Esophagus squamous epithelium (tissue), 5 donors: ENCODE data around the gene FGD2. TPM values are rescaled to one million over a fixed set of nuclear protein-coding genes. Genes with fewer than 3 reads are reported as not detected.

Experiments
- DNase-seq: peaks from one replicate; lab custom pipeline; 2025; lab: John Stamatoyannopoulos, UW
- H3K27ac ChIP-seq, 4 donors: fragments of 200-600 bp; sonication (generic); one replicate each; pipeline ENCODE4 v1.5.1; 2016 to 2019; ENCODE audit warnings: mild to moderate bottlenecking in 1 of 4
- H3K27me3 ChIP-seq, 4 donors: fragments of 200-600 bp; sonication (generic); 1 replicate in 3 of 4; 2 replicates in 1 of 4; pipeline versions ENCODE4 v1.5.1 to v1.6.0; 2017 to 2021; ENCODE audit warnings: antibody characterized with exemption in 1 of 4
- H3K36me3 ChIP-seq, 3 donors: fragments of 200-600 bp; sonication (generic); one replicate each; pipeline ENCODE4 v1.5.1; 2016 to 2019
- H3K4me1 ChIP-seq, 3 donors: fragments of 200-600 bp; sonication (generic); one replicate each; pipeline ENCODE4 v1.5.1; 2017 to 2019
- H3K4me3 ChIP-seq, 4 donors: fragments of 200-600 bp; sonication (generic); 1 replicate in 3 of 4; 2 replicates in 1 of 4; pipeline ENCODE4 v1.5.1; 2016 to 2019; ENCODE audit warnings: mild to moderate bottlenecking in 2 of 4, moderate library complexity in 1 of 4
- H3K9me3 ChIP-seq, 3 donors: fragments of 200-600 bp; sonication (generic); one replicate each; pipeline ENCODE4 v1.5.1; 2016 to 2019
- CTCF ChIP-seq, 6 experiments: fragments of 450-650 bp in 4 of 6; fragments of 200-600 bp in 2 of 6; sonication (generic) in 2 of 6; IDR thresholded peaks; one replicate each; pipeline ENCODE4 v1.5.1; 2016 to 2019; ENCODE audit warnings: antibody characterized with exemption in 6 of 6, mild to moderate bottlenecking in 4 of 6, moderate library complexity in 4 of 6
- POLR2A ChIP-seq, 4 donors: fragments of 450-650 bp; IDR thresholded peaks; one replicate each; pipeline ENCODE4 v1.6.1; 2017; ENCODE audit warnings: antibody characterized with exemption in 4 of 4, mild to moderate bottlenecking in 4 of 4, moderate library complexity in 3 of 4
- WGBS, 2 donors: methylation state at CpG; one replicate each; pipeline ENCODE4 v1.1.5; 2018; 5-methylcytosine and 5-hydroxymethylcytosine counted together
- intact Hi-C: fragments of 100-400 bp; cut with DNase I; formaldehyde crosslinking; loops from one replicate; pipeline ENCODE4 v1.15.0; 2022
- total RNA-seq, 4 donors: library from RNA; depleted of rRNA; stranded (reverse); fragments of >200 nt; gene quantifications; one replicate each; pipeline ENCODE4 v1.1.0, GENCODE V29; 2016
- donor health status: DM: yes; HTN: yes; CAD: no.

Gene FGD2
- total RNA-seq, 4 donors from 2014 or later, result 2.6 to 13.4 (median 5.3) TPM

DNA sequence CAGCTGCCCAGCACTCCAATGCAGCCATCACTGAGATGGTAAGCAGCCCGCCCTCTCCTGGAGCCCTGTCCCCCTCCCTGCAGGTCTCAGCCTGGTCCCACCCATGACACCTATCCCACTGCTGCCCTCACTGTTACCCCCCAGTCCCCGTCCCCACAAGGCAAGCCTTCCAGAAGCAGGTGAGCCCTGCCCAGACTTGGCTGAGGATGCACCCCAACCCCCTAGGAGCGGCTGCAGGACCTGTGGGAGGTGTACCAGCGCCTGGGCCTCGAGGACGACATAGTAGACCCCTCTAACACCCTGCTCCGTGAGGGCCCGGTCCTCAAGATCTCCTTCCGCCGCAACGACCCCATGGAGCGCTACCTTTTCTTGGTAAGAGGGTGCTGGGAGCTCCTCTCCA lies 9.2 kb downstream of the FGD2 start:
- no peaks in the 10 kb centered on the region for H3K36me3 ChIP-seq
- intact Hi-C loops, result loop anchor here (10.0 kb wide), 2 partner anchors 100 to 130 kb away; partner anchors contain the start of gene C6orf89
- TF ChIP-seq CTCF (IDR thresholded peaks at IDR 0.05), result no peak
- no peaks in the 10 kb centered on the region for H3K9me3 ChIP-seq
- WGBS, 2 donors, result 88 to 97% methylated on average over 6 to 8 of the region's 12 CpGs
- peaks cover 0 to 20% (median 11%) of the 10 kb centered on the region in 3 donors for H3K4me1 ChIP-seq
- no peaks in the 10 kb centered on the region for H3K27me3 ChIP-seq
- H3K27ac ChIP-seq, result no peak overlapping the region
- no peak for DNase-seq
- H3K4me3 ChIP-seq, result no peak overlapping the region

DNA sequence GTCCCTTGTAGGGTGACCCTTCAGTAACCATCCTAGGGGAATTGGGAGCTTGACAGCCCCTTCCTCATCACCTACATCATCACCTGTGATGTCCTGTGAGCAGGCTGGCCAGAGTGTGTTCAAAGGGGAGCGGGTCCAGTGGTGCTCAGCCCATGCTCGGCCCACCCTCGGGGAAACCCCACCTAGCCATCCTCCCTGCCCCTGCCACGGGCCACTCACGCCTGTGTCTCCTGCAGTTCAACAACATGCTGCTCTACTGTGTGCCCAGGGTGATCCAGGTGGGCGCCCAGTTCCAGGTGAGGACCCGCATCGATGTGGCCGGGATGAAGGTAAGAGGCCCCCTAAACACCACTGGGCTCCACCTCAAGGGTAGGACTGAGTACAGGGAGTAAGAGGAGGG lies 10.1 kb downstream of the FGD2 start:
- H3K9me3 ChIP-seq, result no peaks in the 10 kb centered on the region
- H3K27me3 ChIP-seq, result no peaks in the 10 kb centered on the region
- TF ChIP-seq CTCF (IDR thresholded peaks at IDR 0.05) (no peak), POLR2A (IDR thresholded peaks at IDR 0.05) (no peak)
- no peaks in the 10 kb centered on the region for H3K36me3 ChIP-seq
- WGBS, 2 donors, result 73% methylated on average over 2 of the region's 9 CpGs; no CpG with 5 or more reads in 1 of the 2 donors
- no peak for DNase-seq
- H3K27ac ChIP-seq, result no peak overlapping the region
- H3K4me1 ChIP-seq, result peaks cover 0 to 25% (median 11%) of the 10 kb centered on the region in 3 donors
- no peak overlapping the region for H3K4me3 ChIP-seq
- intact Hi-C loops, result loop anchor here (10.0 kb wide), 2 partner anchors 101 to 131 kb away; partner anchors contain the start of gene C6orf89

GRCh38 chr6:37016995-37017394 lies 11.5 kb downstream of the FGD2 start:
- Histone ChIP-seq H3K27ac (no peak overlapping the region), H3K9me3 (no peaks in the 10 kb centered on the region), H3K4me3 (no peak overlapping the region), H3K4me1 (peaks cover 4 to 40% (median 11%) of the 10 kb centered on the region in 3 donors), H3K27me3 (no peaks in the 10 kb centered on the region), H3K36me3 (no peaks in the 10 kb centered on the region)
- WGBS, 2 donors, result 70 to 73% methylated on average over 2 to 3 of the region's 3 CpGs
- DNase-seq, result no peak
- TF ChIP-seq POLR2A (IDR thresholded peaks at IDR 0.05), result no peak
- TF ChIP-seq CTCF (IDR thresholded peaks at IDR 0.05), result no peak
- intact Hi-C loops, result loop anchor here (10.0 kb wide), 2 partner anchors 102 to 132 kb away; partner anchors contain the start of gene C6orf89

DNA sequence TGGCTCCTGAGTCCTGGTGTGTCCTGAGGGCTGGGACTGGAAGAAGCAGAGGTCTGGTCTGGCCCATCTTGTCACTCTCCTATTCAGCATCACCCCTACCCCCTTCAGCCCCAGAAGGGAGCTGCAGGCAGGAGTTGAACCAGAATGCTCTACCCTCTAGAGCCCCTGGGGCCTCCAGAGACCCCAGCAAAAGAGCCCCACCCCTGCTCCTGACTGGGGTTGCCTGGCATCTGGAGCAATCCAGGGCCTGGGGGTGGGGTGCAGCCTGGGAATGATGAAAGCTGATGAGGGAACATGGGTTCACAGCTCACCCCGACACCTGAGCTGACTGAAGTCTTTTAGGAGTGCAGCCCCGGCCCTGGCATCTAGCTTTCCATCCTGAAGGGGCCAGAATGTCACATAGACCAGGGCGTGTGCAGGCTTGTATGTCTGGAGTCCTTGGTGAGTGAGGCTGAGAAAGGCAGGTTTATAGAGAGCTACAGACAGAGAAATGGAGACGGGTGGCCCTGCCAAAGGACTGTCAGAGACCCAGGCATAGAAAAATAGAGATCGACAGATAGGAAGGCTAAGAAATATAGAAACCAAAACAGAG lies 12.2 kb downstream of the FGD2 start:
- Histone ChIP-seq H3K36me3 (no peaks in the 10 kb centered on the region), H3K9me3 (no peaks in the 10 kb centered on the region), H3K4me3 (no peak overlapping the region), H3K27me3 (no peaks in the 10 kb centered on the region), H3K27ac (peak overlapping the region in 3 of 4 donors; percentile 30 to 55 (median 51)), H3K4me1 (peaks cover 11 to 47% (median 11%) of the 10 kb centered on the region in 3 donors)
- WGBS, 2 donors, result 37 to 44% methylated on average over 5 of the region's 5 CpGs
- DNase-seq, result no peak
- TF ChIP-seq CTCF (IDR thresholded peaks at IDR 0.05) (no peak), POLR2A (IDR thresholded peaks at IDR 0.05) (no peak)
- intact Hi-C loops, result loop anchor here (2.0 to 10.0 kb wide), 3 partner anchors 103 to 193 kb away; partner anchors contain the start of gene C6orf89
